Ammon's horn (tissue), 1 donor: Measurements from ENCODE around the gene HS2ST1.
"Not testable (repeated sequence)": the region's sequence is repeated elsewhere in the genome, so short reads cannot be mapped to it uniquely, and the experiment has no call there.

ENCODE experiments used
- DNase-seq: peaks from one replicate; pipeline ENCODE4 v3.0.0-alpha.2; 2016; ENCODE audit warnings: low spot score

HS2ST1 gene

GRCh38 chr1:87023326-87023725 lies 108.9 kb downstream of the HS2ST1 start:
- DNase-seq, result no peak

- peak; percentile 46 for DNase-seq
Observed at GRCh38 chr1:87024936-87025540, 110.6 kb downstream of the HS2ST1 start.

GRCh38 chr1:87027561-87027960 lies 113.1 kb downstream of the HS2ST1 start:
- DNase-seq, result not testable (repeated sequence)

GRCh38 chr1:87028576-87028975 lies 114.1 kb downstream of the HS2ST1 start:
- no peak for DNase-seq

- no peak for DNase-seq
Observed at GRCh38 chr1:87030740-87031690, 116.6 kb downstream of the HS2ST1 start.

GRCh38 chr1:87034351-87034750 lies 119.9 kb downstream of the HS2ST1 start:
- DNase-seq, result no peak

- DNase-seq, result no peak
Observed at GRCh38 chr1:87039096-87039495, 124.7 kb downstream of the HS2ST1 start.

GRCh38 chr1:87042111-87042811 lies 127.8 kb downstream of the HS2ST1 start:
- no peak for DNase-seq

- DNase-seq, result no peak
Observed at GRCh38 chr1:87044424-87044823, 130.0 kb downstream of the HS2ST1 start.

- DNase-seq, result no peak
Observed at GRCh38 chr1:87044840-87045239, 130.4 kb downstream of the HS2ST1 start.

- DNase-seq, result no peak
Observed at GRCh38 chr1:87045761-87046304, 131.4 kb downstream of the HS2ST1 start.

- no peak for DNase-seq
Observed at GRCh38 chr1:87046951-87047350, 132.5 kb downstream of the HS2ST1 start.

- DNase-seq, result no peak
Observed at GRCh38 chr1:87048237-87048636, 133.8 kb downstream of the HS2ST1 start.

GRCh38 chr1:87051965-87052364 lies 137.5 kb downstream of the HS2ST1 start:
- DNase-seq, result no peak

GRCh38 chr1:87052400-87052799 lies 138.0 kb downstream of the HS2ST1 start:
- DNase-seq, result no peak

- DNase-seq, result no peak
Observed at GRCh38 chr1:87052961-87053360, 138.5 kb downstream of the HS2ST1 start.

GRCh38 chr1:87053446-87053845 lies 139.0 kb downstream of the HS2ST1 start:
- DNase-seq, result no peak

GRCh38 chr1:87056974-87057373 lies 142.5 kb downstream of the HS2ST1 start:
- DNase-seq, result no peak

- no peak for DNase-seq
Observed at GRCh38 chr1:87058343-87058649, 143.9 kb downstream of the HS2ST1 start.

- no peak for DNase-seq
Observed at GRCh38 chr1:87061742-87062156, 147.3 kb downstream of the HS2ST1 start.

GRCh38 chr1:87062687-87063086 lies 148.3 kb downstream of the HS2ST1 start:
- DNase-seq, result no peak

GRCh38 chr1:87064309-87064708 lies 149.9 kb downstream of the HS2ST1 start:
- DNase-seq, result no peak

- no peak for DNase-seq
Observed at GRCh38 chr1:87064986-87065385, 150.6 kb downstream of the HS2ST1 start.
